ENCODE data around the gene SLC12A5. TPM values are rescaled to one million over a fixed set of nuclear protein-coding genes. Genes with fewer than 3 reads are reported as not detected.

SLC12A5 gene
- total and polyA plus RNA-seq, 12 donors = 0.28 to 1.3 (median 1.0) TPM; not detected in 8

DNA sequence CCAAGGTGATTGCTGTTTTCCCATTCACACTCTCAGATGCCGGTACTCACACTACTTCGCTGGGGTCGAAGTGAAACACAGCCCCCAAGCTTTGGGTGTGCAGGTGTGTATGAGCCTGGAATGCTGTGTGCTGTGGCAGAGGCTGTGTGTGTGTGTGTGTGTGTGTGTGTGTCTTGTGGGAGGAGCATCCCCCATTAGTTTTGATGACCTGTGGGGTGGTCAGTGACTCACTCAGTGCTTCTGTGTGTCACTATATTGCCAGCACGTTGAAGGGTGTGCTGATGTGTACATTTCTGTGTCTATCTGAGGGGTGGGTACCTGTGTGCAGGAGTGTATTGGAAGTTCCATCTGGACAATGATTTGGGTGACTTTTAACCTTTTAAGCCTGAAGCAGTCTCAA lies 5.0 kb upstream of the SLC12A5 start:
- WGBS, 2 donors = 65 to 67% methylated on average over 4 of the region's 4 CpGs
- no peak for DNase-seq

GRCh38 chr20:46025376-46025783 lies 3.6 kb upstream of the SLC12A5 start:
- Histone ChIP-seq H3K4me1 (peaks cover 0 to 20% (median 9%) of the 10 kb centered on the region in 9 donors), H3K27ac (no peak overlapping the region), H3K27me3 (peaks cover 32 to 100% (median 97%) of the 10 kb centered on the region in 7 donors), H3K36me3 (no peaks in the 10 kb centered on the region), H3K9me3 (no peaks in the 10 kb centered on the region), H3K4me3 (no peak overlapping the region)
- WGBS, 2 donors = 48 to 54% methylated on average over 10 of the region's 10 CpGs
- DNase-seq (no peak), ATAC-seq (no peak)
- intact Hi-C loops (cut with DNase I) = loop anchor here in 8 of 10 donors (5.0 to 10.0 kb wide), 4 partner anchors 59 to 329 kb away; partner anchors contain the start of gene NCOA5 (in 1 of the 8)
- no peak for TF ChIP-seq CTCF (IDR thresholded peaks at IDR 0.05)

More for the DNA sequence above, 5.0 kb upstream of the SLC12A5 start:
- TF ChIP-seq CTCF (IDR thresholded peaks at IDR 0.05) = no peak
- H3K4me3 ChIP-seq = no peak overlapping the region
- intact Hi-C loops (cut with DNase I) = loop anchor here in 9 of 10 donors (2.0 to 10.0 kb wide), 5 partner anchors 61 to 331 kb away; partner anchors contain the start of gene NCOA5 (in 2 of the 9)
- H3K36me3 ChIP-seq = no peaks in the 10 kb centered on the region
- peaks cover 0 to 20% (median 9%) of the 10 kb centered on the region in 9 donors for H3K4me1 ChIP-seq
- no peak for ATAC-seq
- peaks cover 21 to 100% (median 97%) of the 10 kb centered on the region in 7 donors for H3K27me3 ChIP-seq
- no peak overlapping the region for H3K27ac ChIP-seq
- no peaks in the 10 kb centered on the region for H3K9me3 ChIP-seq

DNA sequence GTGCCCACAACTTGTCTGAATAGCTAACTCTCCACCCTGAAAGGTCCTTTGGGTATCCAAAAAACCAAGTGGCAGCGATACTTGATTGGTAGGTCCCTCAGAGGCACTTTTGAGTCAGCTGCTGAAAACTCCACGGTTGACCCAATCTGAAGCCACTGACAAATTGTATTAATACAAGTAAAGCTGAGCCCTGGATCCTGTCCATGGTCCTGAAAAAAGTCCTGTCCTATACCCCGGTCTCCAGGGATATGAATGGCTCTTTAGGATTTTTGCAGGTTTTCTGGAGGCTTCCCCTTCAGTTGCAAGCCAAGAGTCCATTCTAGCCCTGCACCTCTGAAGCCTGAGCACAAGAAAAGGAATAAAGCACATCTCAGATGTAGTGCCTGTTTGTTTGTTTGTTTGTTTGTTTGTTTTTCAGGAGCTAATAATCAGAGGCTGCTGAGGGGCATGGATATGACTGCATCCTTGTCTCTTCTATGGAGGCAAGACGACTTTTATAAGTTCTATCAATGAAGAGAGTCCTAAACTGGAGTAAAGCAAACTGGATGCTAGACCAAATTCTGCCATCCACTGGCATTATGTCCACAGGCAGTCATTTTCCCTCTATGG lies 1.7 kb upstream of the SLC12A5 start:
- peak in 1 of 8 donors; percentile 34 for ATAC-seq
- Histone ChIP-seq H3K27me3 (peaks cover 36 to 100% (median 97%) of the 10 kb centered on the region in 7 donors), H3K4me1 (peaks cover 0 to 13% (median 9%) of the 10 kb centered on the region in 9 donors), H3K36me3 (no peaks in the 10 kb centered on the region), H3K27ac (no peak overlapping the region), H3K9me3 (no peaks in the 10 kb centered on the region), H3K4me3 (no peak overlapping the region)
- WGBS, 2 donors = 9 to 10% methylated on average over 4 of the region's 4 CpGs
- peak in 1 of 2 donors; percentile 30 for DNase-seq
- intact Hi-C loops (cut with DNase I) = loop anchor here in 8 of 10 donors (5.0 to 10.0 kb wide), 4 partner anchors 57 to 327 kb away; partner anchors contain the start of gene NCOA5 (in 1 of the 8)
- no peak for TF ChIP-seq CTCF (IDR thresholded peaks at IDR 0.05)

- H3K9me3 ChIP-seq = no peaks in the 10 kb centered on the region
- 48 to 64% methylated on average over 7 of the region's 7 CpGs for WGBS, 2 donors
- H3K36me3 ChIP-seq = no peaks in the 10 kb centered on the region
- ATAC-seq (no peak), DNase-seq (no peak)
- H3K27me3 ChIP-seq = peaks cover 35 to 100% (median 98%) of the 10 kb centered on the region in 7 donors
- TF ChIP-seq CTCF (IDR thresholded peaks at IDR 0.05) = no peak
- peaks cover 0 to 11% (median 9%) of the 10 kb centered on the region in 9 donors for H3K4me1 ChIP-seq
- intact Hi-C loops (cut with DNase I) = loop anchor here in 8 of 10 donors (5.0 to 10.0 kb wide), 4 partner anchors 57 to 327 kb away; partner anchors contain the start of gene NCOA5 (in 1 of the 8)
- H3K4me3 ChIP-seq = no peak overlapping the region
- no peak overlapping the region for H3K27ac ChIP-seq
Observed at GRCh38 chr20:46028110-46028509, 905 bp upstream of the SLC12A5 start.

Measured in heart right ventricle (tissue), 16 donors.